Neural progenitor cell (in vitro differentiated cells): ENCODE results near the gene CLDN6. TPM values are rescaled to one million over a fixed set of nuclear protein-coding genes. Genes with fewer than 3 reads are reported as not detected.

Source experiments
- DNase-seq: peaks from one replicate; pipeline ENCODE4 v3.0.0-alpha.2; 2016; ENCODE audit warnings: low spot score
- H2AFZ ChIP-seq: fragments of 200-600 bp; sonication (generic); replicated peaks from 2 replicates; pipeline ENCODE4 v1.6.1; 2016; ENCODE audit warnings: antibody characterized with exemption
- H3F3A ChIP-seq: fragments of 200-600 bp; sonication (generic); 2 replicates; pipeline ENCODE4 v1.6.1; 2016; ENCODE audit warnings: antibody characterized with exemption, low read depth
- H3K27ac ChIP-seq: fragments of 200-600 bp; sonication (generic); 2 replicates; pipeline ENCODE4 v1.5.1; 2016; ENCODE audit warnings: mild to moderate bottlenecking
- H3K27me3 ChIP-seq: fragments of 200-600 bp; sonication (generic); 2 replicates; pipeline ENCODE4 v1.6.1; 2016; ENCODE audit warnings: mild to moderate bottlenecking, moderate library complexity
- H3K36me3 ChIP-seq: fragments of 200-600 bp; sonication (generic); 2 replicates; pipeline ENCODE4 v1.5.1; 2016
- H3K4me1 ChIP-seq: fragments of 200-600 bp; sonication (generic); 2 replicates; pipeline ENCODE4 v1.6.1; 2016; ENCODE audit warnings: mixed run types
- H3K4me2 ChIP-seq: fragments of 200-600 bp; sonication (generic); 2 replicates; pipeline ENCODE4 v1.6.1; 2016
- H3K4me3 ChIP-seq: fragments of 200-600 bp; sonication (generic); 2 replicates; pipeline ENCODE4 v1.5.1; 2016
- H3K79me2 ChIP-seq: fragments of 200-600 bp; sonication (generic); 2 replicates; pipeline ENCODE4 v1.6.1; 2016; ENCODE audit warnings: low read depth
- H3K9ac ChIP-seq: fragments of 200-600 bp; sonication (generic); 2 replicates; pipeline ENCODE4 v1.6.1; 2016
- H3K9me3 ChIP-seq: fragments of 200-600 bp; sonication (generic); 2 replicates; pipeline ENCODE4 v1.5.1; 2016; ENCODE audit warnings: low read depth
- H4K20me1 ChIP-seq: fragments of 200-600 bp; sonication (generic); 2 replicates; pipeline ENCODE4 v1.6.1; 2016; ENCODE audit warnings: low read depth
- H3K27ac Mint-ChIP-seq: 3 replicates; pipeline ENCODE4 v1.8.0; 2021; ENCODE audit warnings: mixed read lengths
- H3K27me3 Mint-ChIP-seq: 2 replicates; pipeline ENCODE4 v1.8.0; 2022; ENCODE audit warnings: low read depth, mild to moderate bottlenecking, inconsistent platforms, moderate library complexity, mixed read lengths; ENCODE audit not compliant: insufficient read depth
- H3K36me3 Mint-ChIP-seq: 3 replicates; pipeline ENCODE4 v1.8.0; 2021; ENCODE audit warnings: mixed read lengths
- H3K4me1 Mint-ChIP-seq: 3 replicates; pipeline ENCODE4 v1.8.0; 2021; ENCODE audit warnings: mixed read lengths
- H3K4me3 Mint-ChIP-seq: 3 replicates; pipeline ENCODE4 v1.8.0; 2021; ENCODE audit warnings: mild to moderate bottlenecking, moderate library complexity, mixed read lengths
- H3K9me3 Mint-ChIP-seq: 3 replicates; pipeline ENCODE4 v1.8.0; 2020; ENCODE audit warnings: mixed read lengths
- CTCF ChIP-seq: fragments of 200-600 bp; sonication (generic); IDR thresholded peaks from 2 replicates; pipeline ENCODE4 v1.5.1; 2017; ENCODE audit warnings: antibody characterized with exemption, mild to moderate bottlenecking
- EZH2 ChIP-seq: fragments of 200-600 bp; sonication (generic); IDR thresholded peaks from 2 replicates; pipeline ENCODE4 v1.6.1; 2017; ENCODE audit warnings: antibody characterized with exemption, mild to moderate bottlenecking, moderate library complexity
- EZH2phosphoT487 ChIP-seq: fragments of 200-600 bp; sonication (generic); IDR thresholded peaks from 2 replicates; pipeline ENCODE4 v1.6.1; 2017; ENCODE audit warnings: antibody characterized with exemption
- total RNA-seq: library from RNA; depleted of rRNA; stranded (reverse); fragments of >200 nt; gene quantifications from 2 replicates; pipeline ENCODE4 v1.2.3, GENCODE V29; 2015; ENCODE audit warnings: low replicate concordance

CLDN6 gene
- total RNA-seq, 1 donor from 2014 or later, result 31.6 TPM

DNA sequence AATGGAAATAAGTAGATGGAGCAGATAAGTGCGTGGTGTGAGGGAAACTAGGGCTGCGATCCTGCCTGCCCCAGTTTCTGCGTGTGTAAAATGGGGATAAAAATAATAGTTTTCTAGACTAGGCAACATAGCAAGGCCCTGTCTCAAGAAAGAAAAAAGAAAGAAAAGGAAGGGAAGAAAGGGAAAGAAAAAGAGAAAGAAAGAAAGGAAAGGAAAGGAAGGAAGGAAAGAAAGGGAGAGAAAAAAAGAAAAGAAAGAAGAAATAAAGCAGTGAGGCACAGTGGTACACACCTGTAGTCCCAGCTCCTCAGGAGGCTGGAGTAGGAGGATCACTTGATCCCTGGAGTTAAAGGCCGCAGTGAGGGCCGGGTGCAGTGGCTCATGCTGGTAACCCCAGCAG is 35.6 kb downstream of the CLDN6 start:
- TF ChIP-seq CTCF (no peak), EZH2 (no peak), EZH2phosphoT487 (no peak)
- Mint-ChIP-seq H3K4me1 (peaks cover 24% of the 10 kb centered on the region), H3K27ac (no peak overlapping the region), H3K27me3 (peaks cover 9% of the 10 kb centered on the region), H3K4me3 (peak overlapping the region; percentile 71), H3K36me3 (no peaks in the 10 kb centered on the region), H3K9me3 (no peaks in the 10 kb centered on the region)
- H3K27me3 ChIP-seq, result peaks cover 7% of the 10 kb centered on the region
- H3K4me1 ChIP-seq, result peaks cover 26% of the 10 kb centered on the region
- H3K27ac ChIP-seq, result no peak overlapping the region
- H3K4me3 ChIP-seq, result no peak overlapping the region
- peaks cover 38% of the 10 kb centered on the region for H3F3A ChIP-seq
- H3K4me2 ChIP-seq, result no peak overlapping the region
- H3K36me3 ChIP-seq, result no peaks in the 10 kb centered on the region
- H4K20me1 ChIP-seq, result peaks cover 8% of the 10 kb centered on the region
- H2AFZ ChIP-seq, result no peak overlapping the region
- no peak overlapping the region for H3K9ac ChIP-seq
- DNase-seq, result no peak
- H3K9me3 ChIP-seq, result no peaks in the 10 kb centered on the region
- H3K79me2 ChIP-seq, result peaks cover 16% of the 10 kb centered on the region

DNA sequence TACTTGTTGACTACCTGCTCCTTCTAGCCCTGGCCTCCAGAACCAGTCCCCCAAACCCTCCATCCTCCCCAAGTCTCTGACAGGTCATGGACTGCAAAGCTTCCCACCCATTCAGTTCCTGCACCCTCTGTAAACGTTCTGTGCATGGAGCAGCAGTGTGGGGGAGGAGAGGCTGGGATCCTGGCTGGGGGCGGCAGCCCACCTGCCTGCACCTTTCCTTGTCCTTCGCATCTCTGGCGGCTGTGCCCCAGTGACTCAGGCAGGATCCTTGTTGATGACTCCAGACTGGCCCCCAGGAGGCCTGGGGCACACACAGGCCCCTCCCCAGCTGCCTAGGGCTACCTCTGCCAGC is 36.1 kb downstream of the CLDN6 start:
- peak; percentile 27 for DNase-seq
- H3K4me1 Mint-ChIP-seq, result peaks cover 26% of the 10 kb centered on the region
- H3K27ac Mint-ChIP-seq, result no peak overlapping the region

DNA sequence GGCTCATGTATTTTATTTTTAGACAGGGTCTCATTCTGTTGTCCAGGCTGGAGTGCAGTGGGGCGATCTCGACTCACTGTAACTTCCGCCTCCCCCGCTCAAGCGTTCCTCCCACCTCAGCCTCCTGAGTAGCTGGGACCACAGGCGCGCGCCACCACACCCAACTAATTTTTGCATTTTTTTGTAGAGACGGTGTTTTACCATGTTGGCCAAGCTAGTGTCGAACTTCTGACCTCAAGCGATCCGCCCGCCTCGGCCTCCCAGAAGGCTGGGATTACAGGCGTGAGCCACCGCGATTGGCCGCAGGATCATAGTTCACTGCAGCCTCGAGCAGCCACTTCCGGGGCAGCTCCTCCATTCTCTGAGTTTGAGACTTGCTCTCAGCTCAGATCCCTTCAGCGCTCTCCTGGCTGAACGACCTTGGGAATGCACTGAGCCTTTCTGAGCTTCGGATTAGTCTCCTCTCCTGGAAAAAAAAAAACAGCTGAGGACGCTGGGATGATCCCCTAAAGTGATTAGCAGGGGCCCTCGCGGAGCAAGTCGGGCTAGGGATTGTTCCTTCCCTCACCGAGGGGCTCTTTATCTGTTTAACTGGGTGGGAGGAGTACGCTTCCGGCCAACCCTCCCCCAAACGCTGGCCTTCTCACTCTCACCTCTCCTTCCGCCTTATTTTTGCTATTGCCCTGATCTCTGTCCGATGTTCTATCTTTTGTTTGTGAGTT is 36.6 kb downstream of the CLDN6 start:
- Histone ChIP-seq H3K4me3 (peak overlapping the region; percentile 65), H2AFZ (no peak overlapping the region), H3K79me2 (peaks cover 16% of the 10 kb centered on the region), H3K9ac (no peak overlapping the region), H3F3A (peaks cover 38% of the 10 kb centered on the region), H3K4me1 (peaks cover 26% of the 10 kb centered on the region), H3K4me2 (peak overlapping the region; percentile 78), H3K9me3 (no peaks in the 10 kb centered on the region), H3K36me3 (no peaks in the 10 kb centered on the region), H3K27ac (peak overlapping the region; percentile 32), H4K20me1 (peaks cover 17% of the 10 kb centered on the region), H3K27me3 (peaks cover 7% of the 10 kb centered on the region)
- Mint-ChIP-seq H3K27me3 (peaks cover 9% of the 10 kb centered on the region), H3K27ac (peak overlapping the region; percentile 74), H3K4me1 (peaks cover 26% of the 10 kb centered on the region), H3K9me3 (no peaks in the 10 kb centered on the region), H3K36me3 (peaks cover 3% of the 10 kb centered on the region), H3K4me3 (peak overlapping the region; percentile 76)
- TF ChIP-seq EZH2 (no peak), EZH2phosphoT487 (no peak), CTCF (no peak)
- DNase-seq, result peak; percentile 85

More for the DNA sequence above, 36.1 kb downstream of the CLDN6 start:
- Histone ChIP-seq H3K27me3 (peaks cover 7% of the 10 kb centered on the region), H3K4me3 (peak overlapping the region; percentile 65), H3K9me3 (no peaks in the 10 kb centered on the region), H2AFZ (no peak overlapping the region), H3K4me1 (peaks cover 26% of the 10 kb centered on the region), H4K20me1 (peaks cover 13% of the 10 kb centered on the region), H3K79me2 (peaks cover 16% of the 10 kb centered on the region), H3K27ac (peak overlapping the region; percentile 32), H3F3A (peaks cover 38% of the 10 kb centered on the region), H3K4me2 (peak overlapping the region; percentile 78), H3K36me3 (no peaks in the 10 kb centered on the region), H3K9ac (no peak overlapping the region)
- Mint-ChIP-seq H3K27me3 (peaks cover 9% of the 10 kb centered on the region), H3K36me3 (peaks cover 2% of the 10 kb centered on the region), H3K9me3 (no peaks in the 10 kb centered on the region), H3K4me3 (peak overlapping the region; percentile 76)
- TF ChIP-seq EZH2, result no peak
- no peak for TF ChIP-seq CTCF
- TF ChIP-seq EZH2phosphoT487, result no peak
